Activated T-helper 2 cell treated with anti-CD3 and anti-CD28 coated beads, Interferon-gamma antibody, Interleukin-2, Interleukin-4, amounts not matched to agents 10 μg/mL and 5 μg/mL and 100 μg/mL, durations not matched to agents 14 hours and 24 hours and 36 hours (primary cell): ENCODE data around the gene OR2C1. TPM values are rescaled to one million over a fixed set of nuclear protein-coding genes. Genes with fewer than 3 reads are reported as not detected.

Source experiments
- DNase-seq: peaks from one replicate; pipeline ENCODE4 v3.0.0; 2021; ENCODE audit warnings: low spot score
- H3K27ac Mint-ChIP-seq: one replicate; pipeline ENCODE4 v1.8.0; 2021; ENCODE audit warnings: mixed read lengths
- H3K27me3 Mint-ChIP-seq: one replicate; pipeline ENCODE4 v1.8.0; 2021; ENCODE audit warnings: low read depth, mixed read lengths
- H3K36me3 Mint-ChIP-seq: one replicate; pipeline ENCODE4 v1.8.0; 2021; ENCODE audit warnings: low read depth, mixed read lengths
- H3K4me1 Mint-ChIP-seq: one replicate; pipeline ENCODE4 v1.8.0; 2021; ENCODE audit warnings: low read depth, mixed read lengths
- H3K4me3 Mint-ChIP-seq: one replicate; pipeline ENCODE4 v1.8.0; 2021; ENCODE audit warnings: low read depth, mild to moderate bottlenecking, moderate library complexity, mixed read lengths
- H3K9me3 Mint-ChIP-seq: one replicate; pipeline ENCODE4 v1.8.0; 2021; ENCODE audit warnings: mixed read lengths
- intact Hi-C: fragments of 100-400 bp; cut with micrococcal nuclease; formaldehyde crosslinking; loops from one replicate; pipeline ENCODE4 v1.15.1; 2023
- total RNA-seq: library from RNA; stranded (reverse); gene quantifications from 2 replicates; pipeline ENCODE4 v1.2.3, GENCODE V29; 2022

The OR2C1 gene
- total RNA-seq, 1 donor from 2014 or later, result not detected

DNA sequence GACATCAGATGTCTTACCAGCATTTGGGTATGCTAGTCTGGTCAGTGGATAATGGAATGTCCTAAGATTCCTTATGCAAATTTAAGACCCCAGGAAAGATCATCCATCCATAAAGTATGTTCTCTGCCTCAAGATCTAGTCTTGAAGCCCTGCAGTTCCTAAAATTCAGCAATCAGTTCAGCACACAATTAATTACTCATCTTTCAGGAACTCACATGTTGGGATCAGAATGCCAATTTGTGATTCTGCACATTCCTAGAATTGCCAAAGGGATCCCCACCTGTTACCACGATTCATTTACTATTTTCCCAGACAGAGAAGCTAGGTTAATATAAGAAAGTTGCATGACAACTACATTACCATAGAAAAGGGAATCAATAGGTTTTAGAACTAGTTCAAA, 3.2 kb downstream of the OR2C1 start:
- DNase-seq, result no peak
- Mint-ChIP-seq H3K4me1 (no peaks in the 10 kb centered on the region), H3K9me3 (peaks cover 41% of the 10 kb centered on the region), H3K27ac (no peak overlapping the region), H3K4me3 (no peak overlapping the region), H3K27me3 (no peaks in the 10 kb centered on the region), H3K36me3 (no peaks in the 10 kb centered on the region)
- intact Hi-C loops, result no loop called here

DNA sequence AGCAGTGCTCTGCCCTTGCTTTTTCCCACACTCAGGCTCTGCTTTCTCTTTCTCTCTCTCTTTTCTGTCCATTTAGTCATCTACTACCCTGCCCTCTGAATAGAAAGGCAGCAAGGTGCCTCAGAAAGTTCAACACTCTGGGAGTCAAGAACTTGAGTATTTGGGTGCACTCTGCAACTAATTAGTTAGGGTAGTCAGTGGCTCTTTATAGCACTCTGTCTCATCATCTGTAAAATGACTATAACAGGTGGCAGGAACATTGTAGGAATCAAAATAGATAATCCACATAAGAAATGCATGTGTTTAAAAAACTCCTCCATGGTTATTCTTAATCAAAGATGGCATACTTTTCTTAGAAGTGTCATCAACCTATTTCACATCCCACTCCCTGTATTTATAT, 7.2 kb downstream of the OR2C1 start:
- intact Hi-C loops, result loop anchor here (10.0 kb wide), 1 partner anchor 62 kb away; no protein-coding TSS in a partner anchor
- no peak overlapping the region for H3K27ac Mint-ChIP-seq
- H3K4me3 Mint-ChIP-seq, result no peak overlapping the region
- H3K9me3 Mint-ChIP-seq, result peaks cover 39% of the 10 kb centered on the region
- H3K27me3 Mint-ChIP-seq, result no peaks in the 10 kb centered on the region
- no peak for DNase-seq
- no peaks in the 10 kb centered on the region for H3K4me1 Mint-ChIP-seq
- H3K36me3 Mint-ChIP-seq, result peaks cover 15% of the 10 kb centered on the region

DNA sequence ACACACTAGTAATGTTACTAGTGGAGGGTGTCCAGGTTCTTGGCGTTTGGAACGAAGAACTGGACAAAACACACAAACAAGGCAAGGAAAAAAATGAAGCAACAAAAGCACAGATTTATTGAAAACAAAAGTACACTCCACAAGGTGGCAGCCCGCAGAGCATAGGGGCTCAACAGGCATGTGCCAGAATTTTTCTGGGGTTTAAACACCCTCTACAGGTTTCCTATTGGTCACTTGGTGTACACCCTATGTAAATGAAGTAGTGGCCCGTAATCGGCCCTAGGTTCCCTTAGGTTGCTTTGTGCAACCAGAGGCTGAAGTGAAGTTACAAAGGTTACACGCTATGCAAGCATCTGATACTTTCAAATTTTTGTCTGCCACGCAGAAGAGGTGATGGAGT, 8.1 kb downstream of the OR2C1 start:
- H3K36me3 Mint-ChIP-seq, result peaks cover 15% of the 10 kb centered on the region
- H3K4me1 Mint-ChIP-seq, result no peaks in the 10 kb centered on the region
- H3K27me3 Mint-ChIP-seq, result no peaks in the 10 kb centered on the region
- intact Hi-C loops, result loop anchor here (10.0 kb wide), 1 partner anchor 61 kb away; no protein-coding TSS in a partner anchor
- no peak for DNase-seq
- peaks cover 37% of the 10 kb centered on the region for H3K9me3 Mint-ChIP-seq
- H3K27ac Mint-ChIP-seq, result no peak overlapping the region
- H3K4me3 Mint-ChIP-seq, result no peak overlapping the region

DNA sequence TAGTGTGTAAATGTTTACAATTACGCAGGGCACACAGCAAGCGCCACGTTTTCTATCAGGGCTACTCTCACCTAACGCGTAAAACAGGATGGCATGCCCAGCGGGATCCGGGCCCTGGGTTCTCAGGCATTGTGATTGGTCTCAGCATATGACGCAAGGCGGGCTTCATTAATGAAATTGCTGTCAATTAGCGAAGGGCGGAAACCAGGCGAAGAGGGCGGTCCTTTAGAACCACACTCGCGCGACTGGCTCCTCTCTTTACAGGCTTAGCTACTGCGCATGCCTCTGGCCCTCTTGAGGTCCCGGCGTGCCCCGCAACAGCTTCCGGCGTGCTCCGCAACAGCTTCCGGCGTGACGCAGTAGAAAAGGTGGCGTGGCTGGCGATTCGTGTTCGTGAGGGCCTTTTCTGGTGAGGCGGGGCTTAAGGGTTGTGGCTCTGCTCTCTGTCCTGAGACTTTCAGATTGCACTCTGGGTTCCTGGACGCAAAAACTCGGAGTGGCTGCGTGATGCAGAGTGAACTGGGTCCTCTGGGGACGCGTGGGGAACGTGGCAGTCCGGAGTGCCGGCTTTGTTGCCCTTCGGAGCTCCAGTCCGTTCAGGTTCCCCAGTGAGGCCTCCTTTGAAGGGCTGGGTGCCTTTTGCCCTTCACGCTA, 9.2 kb downstream of the OR2C1 start:
- no peaks in the 10 kb centered on the region for H3K4me1 Mint-ChIP-seq
- H3K9me3 Mint-ChIP-seq, result peaks cover 34% of the 10 kb centered on the region
- peaks cover 15% of the 10 kb centered on the region for H3K36me3 Mint-ChIP-seq
- H3K27ac Mint-ChIP-seq, result peak overlapping the region; percentile 31
- intact Hi-C loops, result loop anchor here (10.0 kb wide), 1 partner anchor 60 kb away; no protein-coding TSS in a partner anchor
- peak; percentile 70 for DNase-seq
- no peaks in the 10 kb centered on the region for H3K27me3 Mint-ChIP-seq
- H3K4me3 Mint-ChIP-seq, result peak overlapping the region; percentile 56

DNA sequence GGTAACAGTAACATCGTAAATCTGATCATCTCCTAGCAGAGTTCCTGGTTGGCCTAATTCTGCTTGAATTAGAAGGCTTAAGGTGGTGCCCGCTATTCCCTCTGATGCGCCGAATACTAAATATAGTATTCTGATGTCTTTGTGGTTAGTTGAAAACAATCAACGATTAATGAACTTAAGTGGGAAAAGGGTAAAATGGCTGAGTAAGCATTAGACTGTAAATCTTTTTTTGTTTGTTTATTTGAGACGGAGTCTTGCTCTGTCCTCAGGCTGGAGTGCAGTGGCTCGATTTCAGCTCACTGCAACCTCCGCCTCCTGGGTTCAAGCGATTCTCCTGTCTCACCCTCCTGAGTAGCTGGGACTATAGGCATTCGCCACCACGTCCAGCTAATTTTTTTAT, 13.4 kb downstream of the OR2C1 start:
- Mint-ChIP-seq H3K27me3 (no peaks in the 10 kb centered on the region), H3K4me3 (no peak overlapping the region), H3K27ac (no peak overlapping the region), H3K4me1 (no peaks in the 10 kb centered on the region), H3K9me3 (peaks cover 28% of the 10 kb centered on the region), H3K36me3 (peaks cover 15% of the 10 kb centered on the region)
- intact Hi-C loops, result loop anchor here (10.0 kb wide), 1 partner anchor 56 kb away; no protein-coding TSS in a partner anchor
- DNase-seq, result no peak

DNA sequence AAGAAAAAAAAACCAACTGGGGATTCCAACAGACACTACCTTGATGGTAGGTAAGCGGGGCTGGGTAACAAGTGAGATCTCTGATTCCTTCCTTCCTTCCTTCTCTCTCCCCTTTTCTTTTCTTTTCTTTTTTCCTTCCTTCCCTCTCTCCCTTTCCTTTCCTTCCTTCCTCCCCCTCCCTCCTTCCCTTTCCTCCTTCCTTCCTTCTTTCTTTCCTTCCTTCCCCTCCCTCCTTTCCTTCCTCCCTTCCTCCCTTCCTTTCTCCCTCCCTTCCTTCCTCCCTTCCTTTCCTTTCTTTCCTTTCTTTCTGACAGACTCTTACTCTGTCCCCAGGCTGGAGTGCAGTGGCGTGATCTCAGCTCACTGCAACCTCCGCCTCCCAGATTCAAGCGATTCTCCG, 20.0 kb downstream of the OR2C1 start:
- Mint-ChIP-seq H3K4me3 (no peak overlapping the region), H3K36me3 (peaks cover 8% of the 10 kb centered on the region), H3K4me1 (no peaks in the 10 kb centered on the region), H3K27me3 (no peaks in the 10 kb centered on the region), H3K9me3 (peaks cover 66% of the 10 kb centered on the region), H3K27ac (no peak overlapping the region)
- no peak for DNase-seq
- intact Hi-C loops, result no loop called here

DNA sequence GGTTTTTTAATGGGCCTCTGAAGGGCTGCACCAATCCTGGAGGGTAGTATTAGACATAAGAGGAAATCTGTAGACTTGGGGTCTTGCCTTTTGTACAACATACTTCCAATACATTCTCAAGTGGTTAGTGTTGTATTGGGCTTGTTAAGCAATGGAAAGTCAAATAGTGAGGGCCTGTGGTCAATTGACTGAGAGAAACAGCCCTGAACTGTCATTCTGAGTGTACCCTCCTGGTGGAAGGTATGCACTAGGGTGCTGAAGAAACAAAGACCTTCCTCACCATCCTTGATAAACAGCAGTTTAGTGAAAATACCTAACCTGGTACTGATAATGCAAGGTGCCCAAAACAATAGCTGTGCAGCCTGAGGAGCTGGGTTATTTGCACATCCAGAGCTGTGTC, 22.2 kb downstream of the OR2C1 start:
- Mint-ChIP-seq H3K27me3 (no peaks in the 10 kb centered on the region), H3K4me1 (no peaks in the 10 kb centered on the region), H3K27ac (no peak overlapping the region), H3K9me3 (peaks cover 88% of the 10 kb centered on the region), H3K4me3 (no peak overlapping the region), H3K36me3 (peaks cover 30% of the 10 kb centered on the region)
- intact Hi-C loops, result no loop called here
- DNase-seq, result no peak

DNA sequence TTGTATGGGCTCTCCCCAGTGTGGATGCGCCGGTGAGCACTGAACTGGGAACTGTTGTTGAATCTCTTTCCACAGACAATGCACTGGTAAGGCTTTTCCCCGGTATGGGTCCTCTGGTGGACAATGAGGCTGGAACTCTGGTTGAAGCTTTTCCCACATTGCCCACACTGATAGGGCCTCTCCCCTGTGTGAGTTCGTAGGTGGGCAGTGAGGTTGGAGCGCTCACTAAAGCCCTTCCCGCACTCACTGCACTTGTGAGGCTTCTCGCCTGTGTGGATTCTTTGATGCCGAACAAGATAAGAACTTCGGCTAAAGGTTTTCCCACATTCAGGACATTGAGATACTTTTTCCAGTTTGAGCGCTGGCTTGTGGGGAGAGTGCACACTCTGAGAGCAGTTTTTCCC, 27.4 kb downstream of the OR2C1 start:
- Mint-ChIP-seq H3K9me3 (peaks cover 84% of the 10 kb centered on the region), H3K4me3 (no peak overlapping the region), H3K36me3 (peaks cover 80% of the 10 kb centered on the region), H3K27ac (no peak overlapping the region), H3K4me1 (no peaks in the 10 kb centered on the region), H3K27me3 (no peaks in the 10 kb centered on the region)
- DNase-seq, result no peak
- intact Hi-C loops, result no loop called here

DNA sequence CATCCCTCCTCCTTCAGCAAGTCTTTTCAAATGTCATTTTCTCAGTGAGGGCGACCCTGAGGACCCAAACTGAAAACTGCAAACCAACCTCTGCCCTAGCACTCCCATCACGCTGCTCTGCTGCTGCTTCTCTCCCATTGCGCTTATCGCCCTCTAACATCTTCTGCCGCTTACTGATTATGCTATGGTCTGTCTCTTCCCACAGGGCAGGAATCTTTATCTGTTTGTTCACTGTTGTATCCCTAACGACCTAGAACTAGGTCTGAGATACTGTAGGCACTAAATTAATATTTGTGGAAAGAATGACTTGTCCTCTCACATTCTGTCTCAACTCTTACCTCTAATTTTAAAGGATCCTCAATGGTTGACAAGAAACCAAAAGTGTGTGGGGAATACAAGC, 32.6 kb downstream of the OR2C1 start:
- Mint-ChIP-seq H3K4me1 (no peaks in the 10 kb centered on the region), H3K27me3 (no peaks in the 10 kb centered on the region), H3K36me3 (peaks cover 94% of the 10 kb centered on the region), H3K4me3 (no peak overlapping the region), H3K9me3 (peaks cover 71% of the 10 kb centered on the region), H3K27ac (no peak overlapping the region)
- DNase-seq, result no peak
- intact Hi-C loops, result no loop called here

DNA sequence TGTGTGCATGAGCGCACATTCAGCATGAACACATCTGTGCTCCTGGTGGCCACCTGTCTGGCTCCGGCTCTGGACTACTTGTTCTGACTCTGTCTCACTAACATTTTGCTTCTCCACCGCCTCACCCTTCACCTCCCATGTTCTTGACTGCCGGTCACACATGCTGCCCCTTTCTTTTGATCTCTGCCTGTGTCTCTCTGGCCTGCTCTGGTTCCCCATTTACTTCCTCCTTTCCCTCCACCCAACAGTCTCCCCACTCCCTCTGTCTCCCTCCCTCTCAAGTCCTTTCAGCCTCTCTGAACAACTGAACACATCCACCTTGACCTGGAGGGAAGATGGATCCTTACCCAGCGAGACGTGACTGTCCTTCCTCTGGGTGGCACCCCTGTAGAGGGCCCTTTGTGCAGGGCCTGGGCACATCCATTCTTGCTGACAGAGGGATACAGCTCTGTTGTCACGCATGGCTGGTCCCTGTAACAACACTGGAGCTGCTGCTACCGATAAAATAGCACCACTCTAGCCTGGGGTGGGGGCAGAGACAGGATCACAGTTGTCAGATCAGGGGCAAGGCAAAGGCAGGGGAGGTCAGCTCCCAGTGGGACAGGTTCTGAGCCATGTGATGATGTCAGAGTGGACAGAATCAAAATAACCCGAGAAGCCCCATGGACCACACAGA, 34.1 kb downstream of the OR2C1 start:
- H3K27ac Mint-ChIP-seq, result no peak overlapping the region
- peaks cover 94% of the 10 kb centered on the region for H3K36me3 Mint-ChIP-seq
- DNase-seq, result no peak
- intact Hi-C loops, result no loop called here
- H3K4me1 Mint-ChIP-seq, result peaks cover 2% of the 10 kb centered on the region
- H3K27me3 Mint-ChIP-seq, result no peaks in the 10 kb centered on the region
- peaks cover 70% of the 10 kb centered on the region for H3K9me3 Mint-ChIP-seq
- H3K4me3 Mint-ChIP-seq, result no peak overlapping the region

DNA sequence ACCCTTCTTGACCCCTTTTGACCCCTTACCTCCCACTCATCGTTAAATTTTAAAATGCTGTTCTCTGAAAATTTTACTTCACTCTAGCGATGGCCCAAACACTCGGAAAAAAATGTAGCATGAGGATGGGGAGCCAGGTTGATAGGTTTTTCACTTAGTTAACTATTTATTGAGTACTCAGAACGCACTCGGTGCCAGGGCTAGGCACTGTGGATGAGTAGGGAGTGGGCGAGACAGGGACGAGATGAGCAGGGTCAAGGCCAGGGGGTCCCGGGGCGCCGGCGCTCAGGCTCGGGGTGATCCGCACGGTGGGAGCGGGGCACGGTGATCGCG, 44.7 kb downstream of the OR2C1 start:
- no peaks in the 10 kb centered on the region for H3K27me3 Mint-ChIP-seq
- peaks cover 80% of the 10 kb centered on the region for H3K36me3 Mint-ChIP-seq
- no peak for DNase-seq
- H3K4me3 Mint-ChIP-seq, result peak overlapping the region; percentile 91
- intact Hi-C loops, result loop anchor here (2.0 kb wide), 2 partner anchors 100 to 166 kb away; partner anchors contain the start of genes CLUAP1 and ZNF200
- peaks cover 67% of the 10 kb centered on the region for H3K9me3 Mint-ChIP-seq
- peak overlapping the region; percentile 54 for H3K27ac Mint-ChIP-seq
- H3K4me1 Mint-ChIP-seq, result peaks cover 18% of the 10 kb centered on the region

DNA sequence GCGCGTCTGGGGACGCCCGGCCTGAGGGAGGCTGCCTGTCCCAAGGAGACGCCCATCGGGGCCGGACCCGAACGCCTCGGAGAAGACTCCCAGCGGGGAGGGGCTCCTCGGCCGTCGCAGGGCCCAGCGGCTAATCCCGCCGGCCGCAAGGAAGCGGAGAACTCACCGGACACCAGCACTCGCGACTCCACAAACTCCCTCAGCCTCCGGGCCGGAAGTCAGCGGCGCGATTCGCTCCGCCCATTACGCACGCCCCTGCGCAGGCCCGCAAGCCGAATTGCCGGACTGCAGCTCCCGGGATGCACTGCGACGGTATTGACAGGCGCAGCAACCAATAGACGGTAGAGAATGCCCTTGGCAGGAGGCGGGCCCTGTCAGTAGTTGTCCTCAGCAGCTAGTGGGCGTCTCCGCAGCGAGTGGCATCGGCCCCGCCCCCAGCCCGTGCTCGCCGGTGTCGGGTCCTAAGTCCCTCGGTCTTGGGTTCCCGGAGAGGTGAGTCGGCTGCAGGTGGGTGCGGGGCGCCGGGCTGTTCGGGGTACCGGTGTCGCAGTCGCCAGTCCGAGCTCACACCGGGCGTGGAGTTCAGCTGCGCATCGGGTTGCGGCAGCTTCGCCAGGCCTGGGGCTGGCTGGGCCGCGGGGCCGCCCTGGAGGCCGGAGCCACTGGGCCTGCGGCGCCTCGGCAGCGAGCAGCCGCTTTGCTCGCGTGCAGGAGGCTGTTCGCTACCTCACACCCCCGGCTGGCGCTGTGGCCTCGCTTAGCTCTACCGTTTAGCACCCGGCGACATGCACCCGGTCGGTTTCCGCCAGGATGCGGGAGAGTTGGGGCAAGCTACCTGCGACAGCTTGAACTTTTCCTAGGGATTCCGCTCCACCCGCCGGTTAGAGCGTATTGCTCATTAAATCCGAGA, 45.3 kb downstream of the OR2C1 start, which contains the start of the genes ZNF174 and ZSCAN32:
ZNF174 (plus strand) TSS at position 437 of the 910 bp plus-strand sequence. CDS start 790 bp downstream, outside the sequence.
ZSCAN32 (minus strand) TSS at position 226 of the 910 bp plus-strand sequence. CDS start 3,447 bp downstream, outside the sequence.
- Mint-ChIP-seq H3K9me3 (peaks cover 70% of the 10 kb centered on the region), H3K4me3 (peak within 1 kb of the TSS; percentile 91), H3K4me1 (peaks cover 18% of the 10 kb centered on the region), H3K27ac (peak within 1 kb of the TSS; percentile 76), H3K36me3 (peaks cover 80% of the 10 kb centered on the region), H3K27me3 (no peaks in the 10 kb centered on the region)
- intact Hi-C loops, result loop anchor here (1.0 to 2.0 kb wide), 7 partner anchors 42 to 166 kb away; partner anchors contain the start of genes CLUAP1, NAA60, TIGD7 and ZNF200
- DNase-seq, result peak; percentile 99
